Measurements from ENCODE around the gene APOA5. TPM values are rescaled to one million over a fixed set of nuclear protein-coding genes. Genes with fewer than 3 reads are reported as not detected.
"Not testable (repeated sequence)": the region's sequence is repeated elsewhere in the genome, so short reads cannot be mapped to it uniquely, and the experiment has no call there.

The APOA5 gene
- total and polyA plus RNA-seq, 9 donors, result not detected

DNA sequence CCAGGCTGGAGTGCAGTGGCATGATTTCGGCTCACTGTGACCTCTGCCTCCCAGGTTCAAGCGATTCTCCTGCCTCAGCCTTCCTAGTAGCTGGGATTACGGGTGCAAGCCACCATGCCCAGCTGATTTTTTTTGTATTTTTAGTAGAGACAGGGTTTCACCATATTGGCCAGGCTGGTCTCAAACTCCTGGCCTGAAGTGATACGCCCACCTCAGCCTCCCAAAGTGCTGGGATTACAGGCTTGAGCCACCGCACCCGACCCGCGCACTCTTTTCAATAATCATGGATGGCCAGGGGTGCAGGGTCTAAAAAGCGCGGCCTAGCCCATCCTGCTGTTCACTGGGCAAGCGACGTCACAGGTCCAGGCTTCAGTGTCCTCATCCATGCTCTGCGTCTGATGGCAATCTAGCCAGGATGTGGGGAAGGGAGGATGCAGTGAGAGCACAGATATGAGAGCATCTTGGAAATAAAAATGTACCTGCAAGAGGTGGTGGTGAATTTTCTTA lies 42.9 kb upstream of the APOA5 start:
- H3K4me1 ChIP-seq (ENCODE audit: control insufficient read depth, insufficient read depth, low read length), result peaks cover 19% of the 10 kb centered on the region
- H3K9me3 ChIP-seq (replicated peaks; ENCODE audit: control insufficient read depth, low read depth, low read length); H3K4me3 ChIP-seq (ENCODE audit: low read length); DNase-seq; H3K36me3 ChIP-seq (ENCODE audit: control insufficient read depth, insufficient read depth, low read length); H3K27ac ChIP-seq (ENCODE audit: low read length); H3K27me3 ChIP-seq (ENCODE audit: control insufficient read depth, insufficient read depth, low read length): not testable (repeated sequence)
- 76% methylated on average over 12 of the region's 13 CpGs for WGBS (ENCODE audit: insufficient coverage)

DNA sequence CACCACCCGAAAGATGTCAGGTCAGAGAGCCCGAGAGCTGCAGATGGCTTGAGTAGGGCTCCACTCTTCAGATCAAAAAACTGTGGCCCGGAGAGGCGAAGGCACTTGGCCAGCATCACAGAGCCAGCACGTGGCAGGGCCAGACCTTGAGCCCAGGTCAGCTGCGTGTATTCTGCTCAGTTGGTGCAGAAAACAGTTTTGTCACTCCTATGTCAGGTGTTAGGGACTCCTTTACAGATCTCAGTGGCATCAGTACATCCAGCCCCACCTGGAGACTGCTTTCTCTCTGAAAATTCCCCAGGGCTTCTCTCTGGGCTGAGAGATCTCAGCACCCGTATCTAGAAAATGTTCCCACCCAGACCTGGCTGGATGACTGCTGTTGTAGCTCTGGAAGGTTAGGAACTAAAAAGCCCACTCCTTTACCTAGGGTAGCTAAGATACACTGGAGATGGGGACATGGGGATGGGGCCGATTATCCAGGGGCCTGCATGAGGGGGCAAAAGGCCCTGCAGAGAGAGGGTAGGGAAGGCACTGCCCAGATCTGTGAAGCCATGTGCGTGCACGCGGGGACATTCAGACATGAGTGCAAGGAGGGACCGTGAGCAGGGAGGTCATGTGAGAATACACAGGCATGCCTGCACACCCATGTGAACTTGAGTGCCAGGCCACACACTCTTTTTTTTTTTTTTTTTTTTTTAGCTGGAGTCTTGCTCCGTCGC lies 42.3 kb upstream of the APOA5 start:
- Histone ChIP-seq H3K9me3 (replicated peaks; ENCODE audit: control insufficient read depth, low read depth, low read length) (no peaks in the 10 kb centered on the region), H3K27ac (ENCODE audit: low read length) (no peak overlapping the region), H3K27me3 (ENCODE audit: control insufficient read depth, insufficient read depth, low read length) (no peaks in the 10 kb centered on the region), H3K36me3 (ENCODE audit: control insufficient read depth, insufficient read depth, low read length) (no peaks in the 10 kb centered on the region), H3K4me3 (ENCODE audit: low read length) (no peak overlapping the region), H3K4me1 (ENCODE audit: control insufficient read depth, insufficient read depth, low read length) (peaks cover 22% of the 10 kb centered on the region)
- no peak for DNase-seq
- WGBS (ENCODE audit: insufficient coverage), result 85% methylated on average over 11 of the region's 14 CpGs

- no peak for DNase-seq
- H3K36me3 ChIP-seq (ENCODE audit: control insufficient read depth, insufficient read depth, low read length), result no peaks in the 10 kb centered on the region
- 85% methylated on average over 8 of the region's 10 CpGs for WGBS (ENCODE audit: insufficient coverage)
These were observed 41.8 kb upstream of the APOA5 start for GRCh38 chr11:116833491-116833815.

DNA sequence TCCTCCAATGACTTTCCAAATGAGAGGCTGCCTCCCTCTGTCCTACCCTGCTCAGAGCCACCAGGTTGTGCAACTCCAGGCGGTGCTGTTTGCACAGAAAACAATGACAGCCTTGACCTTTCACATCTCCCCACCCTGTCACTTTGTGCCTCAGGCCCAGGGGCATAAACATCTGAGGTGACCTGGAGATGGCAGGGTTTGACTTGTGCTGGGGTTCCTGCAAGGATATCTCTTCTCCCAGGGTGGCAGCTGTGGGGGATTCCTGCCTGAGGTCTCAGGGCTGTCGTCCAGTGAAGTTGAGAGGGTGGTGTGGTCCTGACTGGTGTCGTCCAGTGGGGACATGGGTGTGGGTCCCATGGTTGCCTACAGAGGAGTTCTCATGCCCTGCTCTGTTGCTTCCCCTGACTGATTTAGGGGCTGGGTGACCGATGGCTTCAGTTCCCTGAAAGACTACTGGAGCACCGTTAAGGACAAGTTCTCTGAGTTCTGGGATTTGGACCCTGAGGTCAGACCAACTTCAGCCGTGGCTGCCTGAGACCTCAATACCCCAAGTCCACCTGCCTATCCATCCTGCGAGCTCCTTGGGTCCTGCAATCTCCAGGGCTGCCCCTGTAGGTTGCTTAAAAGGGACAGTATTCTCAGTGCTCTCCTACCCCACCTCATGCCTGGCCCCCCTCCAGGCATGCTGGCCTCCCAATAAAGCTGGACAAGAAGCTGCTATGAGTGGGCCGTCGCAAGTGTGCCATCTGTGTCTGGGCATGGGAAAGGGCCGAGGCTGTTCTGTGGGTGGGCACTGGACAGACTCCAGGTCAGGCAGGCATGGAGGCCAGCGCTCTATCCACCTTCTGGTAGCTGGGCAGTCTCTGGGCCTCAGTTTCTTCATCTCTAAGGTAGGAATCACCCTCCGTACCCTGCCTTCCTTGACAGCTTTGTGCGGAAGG lies 40.9 kb upstream of the APOA5 start:
- H3K4me3 ChIP-seq (ENCODE audit: low read length), result no peak overlapping the region
- WGBS (ENCODE audit: insufficient coverage), result 80% methylated on average over 7 of the region's 13 CpGs
- H3K27me3 ChIP-seq (ENCODE audit: control insufficient read depth, insufficient read depth, low read length), result no peaks in the 10 kb centered on the region
- H3K27ac ChIP-seq (ENCODE audit: low read length), result no peak overlapping the region
- no peaks in the 10 kb centered on the region for H3K36me3 ChIP-seq (ENCODE audit: control insufficient read depth, insufficient read depth, low read length)
- no peak for DNase-seq
- no peaks in the 10 kb centered on the region for H3K9me3 ChIP-seq (replicated peaks; ENCODE audit: control insufficient read depth, low read depth, low read length)
- peaks cover 22% of the 10 kb centered on the region for H3K4me1 ChIP-seq (ENCODE audit: control insufficient read depth, insufficient read depth, low read length)

More at GRCh38 chr11:116833491-116833815, 41.8 kb upstream of the APOA5 start:
- Histone ChIP-seq H3K9me3 (replicated peaks; ENCODE audit: control insufficient read depth, low read depth, low read length) (no peaks in the 10 kb centered on the region), H3K4me1 (ENCODE audit: control insufficient read depth, insufficient read depth, low read length) (peaks cover 22% of the 10 kb centered on the region), H3K4me3 (ENCODE audit: low read length) (no peak overlapping the region), H3K27ac (ENCODE audit: low read length) (no peak overlapping the region), H3K27me3 (ENCODE audit: control insufficient read depth, insufficient read depth, low read length) (no peaks in the 10 kb centered on the region)

GRCh38 chr11:116831790-116832349 lies 40.2 kb upstream of the APOA5 start:
- no peaks in the 10 kb centered on the region for H3K9me3 ChIP-seq (replicated peaks; ENCODE audit: control insufficient read depth, low read depth, low read length)
- H3K4me1 ChIP-seq (ENCODE audit: control insufficient read depth, insufficient read depth, low read length), result peaks cover 22% of the 10 kb centered on the region
- no peak for DNase-seq
- 95% methylated on average over 2 of the region's 7 CpGs for WGBS (ENCODE audit: insufficient coverage)
- H3K36me3 ChIP-seq (ENCODE audit: control insufficient read depth, insufficient read depth, low read length), result no peaks in the 10 kb centered on the region
- H3K27ac ChIP-seq (ENCODE audit: low read length), result no peak overlapping the region
- no peaks in the 10 kb centered on the region for H3K27me3 ChIP-seq (ENCODE audit: control insufficient read depth, insufficient read depth, low read length)
- no peak overlapping the region for H3K4me3 ChIP-seq (ENCODE audit: low read length)

DNA sequence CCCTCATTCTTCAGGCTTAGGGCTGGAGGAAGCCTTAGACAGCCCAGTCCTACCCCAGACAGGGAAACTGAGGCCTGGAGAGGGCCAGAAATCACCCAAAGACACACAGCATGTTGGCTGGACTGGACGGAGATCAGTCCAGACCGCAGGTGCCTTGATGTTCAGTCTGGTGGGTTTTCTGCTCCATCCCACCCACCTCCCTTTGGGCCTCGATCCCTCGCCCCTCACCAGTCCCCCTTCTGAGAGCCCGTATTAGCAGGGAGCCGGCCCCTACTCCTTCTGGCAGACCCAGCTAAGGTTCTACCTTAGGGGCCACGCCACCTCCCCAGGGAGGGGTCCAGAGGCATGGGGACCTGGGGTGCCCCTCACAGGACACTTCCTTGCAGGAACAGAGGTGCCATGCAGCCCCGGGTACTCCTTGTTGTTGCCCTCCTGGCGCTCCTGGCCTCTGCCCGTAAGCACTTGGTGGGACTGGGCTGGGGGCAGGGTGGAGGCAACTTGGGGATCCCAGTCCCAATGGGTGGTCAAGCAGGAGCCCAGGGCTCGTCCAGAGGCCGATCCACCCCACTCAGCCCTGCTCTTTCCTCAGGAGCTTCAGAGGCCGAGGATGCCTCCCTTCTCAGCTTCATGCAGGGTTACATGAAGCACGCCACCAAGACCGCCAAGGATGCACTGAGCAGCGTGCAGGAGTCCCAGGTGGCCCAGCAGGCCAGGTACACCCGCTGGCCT lies 38.7 kb upstream of the APOA5 start:
- Histone ChIP-seq H3K27me3 (ENCODE audit: control insufficient read depth, insufficient read depth, low read length) (no peaks in the 10 kb centered on the region), H3K9me3 (replicated peaks; ENCODE audit: control insufficient read depth, low read depth, low read length) (no peaks in the 10 kb centered on the region), H3K36me3 (ENCODE audit: control insufficient read depth, insufficient read depth, low read length) (no peaks in the 10 kb centered on the region), H3K4me1 (ENCODE audit: control insufficient read depth, insufficient read depth, low read length) (peaks cover 11% of the 10 kb centered on the region), H3K4me3 (ENCODE audit: low read length) (no peak overlapping the region), H3K27ac (ENCODE audit: low read length) (no peak overlapping the region)
- DNase-seq, result no peak
- 92% methylated on average over 13 of the region's 17 CpGs for WGBS (ENCODE audit: insufficient coverage)

DNA sequence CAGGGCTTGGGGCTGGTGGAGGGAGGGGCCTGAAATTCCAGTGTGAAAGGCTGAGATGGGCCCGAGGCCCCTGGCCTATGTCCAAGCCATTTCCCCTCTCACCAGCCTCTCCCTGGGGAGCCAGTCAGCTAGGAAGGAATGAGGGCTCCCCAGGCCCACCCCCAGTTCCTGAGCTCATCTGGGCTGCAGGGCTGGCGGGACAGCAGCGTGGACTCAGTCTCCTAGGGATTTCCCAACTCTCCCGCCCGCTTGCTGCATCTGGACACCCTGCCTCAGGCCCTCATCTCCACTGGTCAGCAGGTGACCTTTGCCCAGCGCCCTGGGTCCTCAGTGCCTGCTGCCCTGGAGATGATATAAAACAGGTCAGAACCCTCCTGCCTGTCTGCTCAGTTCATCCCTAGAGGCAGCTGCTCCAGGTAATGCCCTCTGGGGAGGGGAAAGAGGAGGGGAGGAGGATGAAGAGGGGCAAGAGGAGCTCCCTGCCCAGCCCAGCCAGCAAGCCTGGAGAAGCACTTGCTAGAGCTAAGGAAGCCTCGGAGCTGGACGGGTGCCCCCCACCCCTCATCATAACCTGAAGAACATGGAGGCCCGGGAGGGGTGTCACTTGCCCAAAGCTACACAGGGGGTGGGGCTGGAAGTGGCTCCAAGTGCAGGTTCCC lies 38.0 kb upstream of the APOA5 start, which contains the start of gene APOC3:
TSS of gene APOC3 (plus strand) at position 383 of the 659 bp plus-strand sequence. CDS start 676 bp downstream, outside the sequence.
- Histone ChIP-seq H3K27me3 (ENCODE audit: control insufficient read depth, insufficient read depth, low read length) (no peaks in the 10 kb centered on the region), H3K9me3 (replicated peaks; ENCODE audit: control insufficient read depth, low read depth, low read length) (no peaks in the 10 kb centered on the region), H3K4me1 (ENCODE audit: control insufficient read depth, insufficient read depth, low read length) (peaks cover 4% of the 10 kb centered on the region), H3K27ac (ENCODE audit: low read length) (no peak within 1 kb of the TSS), H3K4me3 (ENCODE audit: low read length) (no peak within 1 kb of the TSS), H3K36me3 (ENCODE audit: control insufficient read depth, insufficient read depth, low read length) (no peaks in the 10 kb centered on the region)
- WGBS (ENCODE audit: insufficient coverage), result 73% methylated on average over 5 of the region's 9 CpGs
- DNase-seq, result no peak

GRCh38 chr11:116828632-116829524 lies 37.2 kb upstream of the APOA5 start:
- Histone ChIP-seq H3K4me1 (ENCODE audit: control insufficient read depth, insufficient read depth, low read length) (peaks cover 3% of the 10 kb centered on the region), H3K4me3 (ENCODE audit: low read length) (no peak overlapping the region), H3K9me3 (replicated peaks; ENCODE audit: control insufficient read depth, low read depth, low read length) (no peaks in the 10 kb centered on the region), H3K27ac (ENCODE audit: low read length) (no peak overlapping the region), H3K36me3 (ENCODE audit: control insufficient read depth, insufficient read depth, low read length) (no peaks in the 10 kb centered on the region), H3K27me3 (ENCODE audit: control insufficient read depth, insufficient read depth, low read length) (no peaks in the 10 kb centered on the region)
- 44% methylated on average over 4 of the region's 16 CpGs for WGBS (ENCODE audit: insufficient coverage)
- DNase-seq, result no peak

- peaks cover 3% of the 10 kb centered on the region for H3K4me1 ChIP-seq (ENCODE audit: control insufficient read depth, insufficient read depth, low read length)
- 87% methylated on average over 5 of the region's 6 CpGs for WGBS (ENCODE audit: insufficient coverage)
- H3K4me3 ChIP-seq (ENCODE audit: low read length), result no peak overlapping the region
- no peaks in the 10 kb centered on the region for H3K9me3 ChIP-seq (replicated peaks; ENCODE audit: control insufficient read depth, low read depth, low read length)
- no peak overlapping the region for H3K27ac ChIP-seq (ENCODE audit: low read length)
- DNase-seq, result no peak
- H3K36me3 ChIP-seq (ENCODE audit: control insufficient read depth, insufficient read depth, low read length), result no peaks in the 10 kb centered on the region
- no peaks in the 10 kb centered on the region for H3K27me3 ChIP-seq (ENCODE audit: control insufficient read depth, insufficient read depth, low read length)
These were observed 35.8 kb upstream of the APOA5 start for GRCh38 chr11:116827461-116827860.

All from muscle of leg (tissue), 11 donors.